Measurements from ENCODE around the gene PPP2R5C. TPM values are rescaled to one million over a fixed set of nuclear protein-coding genes. Genes with fewer than 3 reads are reported as not detected.
A peak's percentile ranks its signal among the peaks of the same experiment; 100 is the strongest.
"Not testable (repeated sequence)": the region's sequence is repeated elsewhere in the genome, so short reads cannot be mapped to it uniquely, and the experiment has no call there.

PPP2R5C gene
- polyA plus RNA-seq, 4 donors = 59.6 to 90.8 (median 74.2) TPM

GRCh38 chr14:101790232-101790631 is 28.7 kb downstream of the PPP2R5C start:
- peaks cover 0 to 8% (median 2%) of the 10 kb centered on the region in 3 donors for H3K4me1 ChIP-seq (ENCODE audit: control insufficient read depth in 3 of 3, insufficient read depth in 2 of 3, low read depth in 1 of 3, low read length in 2 of 3)
- peaks cover 0 to 9% of the 10 kb centered on the region in 2 donors for H3K9me3 ChIP-seq (ENCODE audit: control insufficient read depth in 2 of 2, insufficient read depth in 1 of 2, low read depth in 1 of 2, low read length in 1 of 2)
- H3K27me3 ChIP-seq (ENCODE audit: control insufficient read depth in 3 of 3, insufficient read depth in 3 of 3, low read length in 3 of 3) = no peaks in the 10 kb centered on the region
- FAIRE-seq = no peak
- no peak overlapping the region for H3K4me3 ChIP-seq (ENCODE audit: low read depth in 1 of 3, low read length in 3 of 3)
- peaks cover 0 to 17% (median 0%) of the 10 kb centered on the region in 3 donors for H3K36me3 ChIP-seq (ENCODE audit: control insufficient read depth in 3 of 3, insufficient read depth in 2 of 3, low read depth in 1 of 3, low read length in 3 of 3)
- 90 to 95% (median 92%) methylated on average over 7 of the region's 7 CpGs for WGBS, 3 donors
- no peak for DNase-seq
- no peak overlapping the region for H3K27ac ChIP-seq (ENCODE audit: low read depth in 1 of 3, low read length in 2 of 3)

DNA sequence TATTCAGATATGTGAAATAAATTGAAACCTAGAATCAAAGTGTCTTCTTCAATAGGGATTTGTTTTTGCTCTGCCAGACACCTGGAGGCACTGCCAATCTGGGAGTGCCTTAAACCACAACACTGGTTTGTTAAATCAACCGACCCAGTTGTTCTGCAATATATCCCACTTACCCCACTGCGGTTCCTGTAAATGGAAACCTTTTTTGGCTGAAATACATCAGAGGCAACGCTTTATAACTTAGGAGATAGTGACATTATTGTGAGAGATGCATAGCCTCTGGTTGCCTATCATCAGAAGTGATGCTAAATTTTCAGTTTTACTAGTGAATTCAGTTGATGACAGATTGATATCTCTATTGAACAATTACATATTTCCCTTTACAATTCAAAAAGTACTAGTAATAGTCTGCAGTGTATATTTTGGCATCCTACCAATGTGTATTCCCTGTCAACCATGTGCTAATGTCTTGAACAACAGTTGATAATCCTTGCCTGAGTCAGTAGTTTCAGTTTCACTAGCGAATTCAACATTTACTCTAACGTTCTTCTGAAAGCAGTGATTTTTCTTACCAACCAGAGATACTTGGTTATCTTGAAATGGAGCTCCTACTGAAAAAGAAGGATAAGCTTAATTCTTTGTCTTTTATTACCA is 30.5 kb downstream of the PPP2R5C start:
- Histone ChIP-seq H3K4me1 (ENCODE audit: control insufficient read depth in 3 of 3, insufficient read depth in 2 of 3, low read depth in 1 of 3, low read length in 2 of 3) (peaks cover 0 to 8% (median 2%) of the 10 kb centered on the region in 3 donors), H3K4me3 (ENCODE audit: low read depth in 1 of 3, low read length in 3 of 3) (no peak overlapping the region), H3K27ac (ENCODE audit: low read depth in 1 of 3, low read length in 2 of 3) (peak overlapping the region in 2 of 3 donors; percentile 24 to 62), H3K36me3 (ENCODE audit: control insufficient read depth in 3 of 3, insufficient read depth in 2 of 3, low read depth in 1 of 3, low read length in 3 of 3) (peaks cover 0 to 20% (median 0%) of the 10 kb centered on the region in 3 donors), H3K9me3 (ENCODE audit: control insufficient read depth in 2 of 2, insufficient read depth in 1 of 2, low read depth in 1 of 2, low read length in 1 of 2) (peaks cover 0 to 9% of the 10 kb centered on the region in 2 donors), H3K27me3 (ENCODE audit: control insufficient read depth in 3 of 3, insufficient read depth in 3 of 3, low read length in 3 of 3) (no peaks in the 10 kb centered on the region)
- FAIRE-seq (no peak), DNase-seq (peak; percentile 61 to 74)
- WGBS, 3 donors = 13 to 22% (median 21%) methylated on average over 5 of the region's 5 CpGs

DNA sequence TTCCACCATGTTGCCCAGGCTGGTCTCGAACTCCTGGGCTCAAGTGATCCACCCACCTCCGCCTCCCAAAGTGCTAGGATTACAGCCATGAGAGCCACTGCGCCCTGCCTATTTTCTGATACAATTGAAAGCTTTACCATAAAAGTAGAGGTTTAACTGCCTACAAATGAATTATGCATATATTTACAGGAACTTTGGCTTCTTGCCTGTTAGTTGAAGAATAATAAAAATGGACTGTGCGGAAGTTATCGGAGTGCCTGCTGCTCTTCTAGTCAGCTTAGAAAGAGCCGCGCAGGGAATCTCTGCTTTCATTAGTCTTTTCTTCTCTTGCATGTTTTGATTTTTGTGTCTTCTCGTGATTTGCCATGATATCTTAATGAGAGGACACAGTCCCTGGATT is 34.5 kb downstream of the PPP2R5C start:
- DNase-seq (no peak), FAIRE-seq (no peak)
- 93 to 98% (median 95%) methylated on average over 8 of the region's 8 CpGs for WGBS, 3 donors
- Histone ChIP-seq H3K9me3 (ENCODE audit: control insufficient read depth in 2 of 2, insufficient read depth in 1 of 2, low read depth in 1 of 2, low read length in 1 of 2) (peaks cover 0 to 9% of the 10 kb centered on the region in 2 donors), H3K4me3 (ENCODE audit: low read depth in 1 of 3, low read length in 3 of 3) (no peak overlapping the region), H3K36me3 (ENCODE audit: control insufficient read depth in 3 of 3, insufficient read depth in 2 of 3, low read depth in 1 of 3, low read length in 3 of 3) (peaks cover 0 to 26% (median 3%) of the 10 kb centered on the region in 3 donors), H3K4me1 (ENCODE audit: control insufficient read depth in 3 of 3, insufficient read depth in 2 of 3, low read depth in 1 of 3, low read length in 2 of 3) (peaks cover 0 to 5% (median 2%) of the 10 kb centered on the region in 3 donors), H3K27me3 (ENCODE audit: control insufficient read depth in 3 of 3, insufficient read depth in 3 of 3, low read length in 3 of 3) (no peaks in the 10 kb centered on the region), H3K27ac (ENCODE audit: low read depth in 1 of 3, low read length in 2 of 3) (no peak overlapping the region)

GRCh38 chr14:101796479-101796878 is 35.0 kb downstream of the PPP2R5C start:
- Histone ChIP-seq H3K4me1 (ENCODE audit: control insufficient read depth in 3 of 3, insufficient read depth in 2 of 3, low read depth in 1 of 3, low read length in 2 of 3) (peaks cover 0 to 5% (median 2%) of the 10 kb centered on the region in 3 donors), H3K9me3 (ENCODE audit: control insufficient read depth in 2 of 2, insufficient read depth in 1 of 2, low read depth in 1 of 2, low read length in 1 of 2) (peaks cover 0 to 9% of the 10 kb centered on the region in 2 donors), H3K27ac (ENCODE audit: low read depth in 1 of 3, low read length in 2 of 3) (no peak overlapping the region), H3K36me3 (ENCODE audit: control insufficient read depth in 3 of 3, insufficient read depth in 2 of 3, low read depth in 1 of 3, low read length in 3 of 3) (peaks cover 0 to 26% (median 3%) of the 10 kb centered on the region in 3 donors), H3K4me3 (ENCODE audit: low read depth in 1 of 3, low read length in 3 of 3) (no peak overlapping the region), H3K27me3 (ENCODE audit: control insufficient read depth in 3 of 3, insufficient read depth in 3 of 3, low read length in 3 of 3) (no peaks in the 10 kb centered on the region)
- DNase-seq = no peak
- no peak for FAIRE-seq
- 89 to 94% (median 93%) methylated on average over 10 of the region's 10 CpGs for WGBS, 3 donors

- no peak for FAIRE-seq
- Histone ChIP-seq H3K4me1 (ENCODE audit: control insufficient read depth in 3 of 3, insufficient read depth in 2 of 3, low read depth in 1 of 3, low read length in 2 of 3) (no peaks in the 10 kb centered on the region), H3K36me3 (ENCODE audit: control insufficient read depth in 3 of 3, insufficient read depth in 2 of 3, low read depth in 1 of 3, low read length in 3 of 3) (peaks cover 0 to 26% (median 3%) of the 10 kb centered on the region in 3 donors), H3K4me3 (ENCODE audit: low read depth in 1 of 3, low read length in 3 of 3) (no peak overlapping the region), H3K9me3 (ENCODE audit: control insufficient read depth in 2 of 2, insufficient read depth in 1 of 2, low read depth in 1 of 2, low read length in 1 of 2) (peaks cover 0 to 9% of the 10 kb centered on the region in 2 donors), H3K27ac (ENCODE audit: low read depth in 1 of 3, low read length in 2 of 3) (no peak overlapping the region), H3K27me3 (ENCODE audit: control insufficient read depth in 3 of 3, insufficient read depth in 3 of 3, low read length in 3 of 3) (no peaks in the 10 kb centered on the region)
- WGBS, 3 donors = 88 to 94% (median 91%) methylated on average over 5 of the region's 5 CpGs
- no peak for DNase-seq
These were observed 36.3 kb downstream of the PPP2R5C start for GRCh38 chr14:101797856-101798255.

DNA sequence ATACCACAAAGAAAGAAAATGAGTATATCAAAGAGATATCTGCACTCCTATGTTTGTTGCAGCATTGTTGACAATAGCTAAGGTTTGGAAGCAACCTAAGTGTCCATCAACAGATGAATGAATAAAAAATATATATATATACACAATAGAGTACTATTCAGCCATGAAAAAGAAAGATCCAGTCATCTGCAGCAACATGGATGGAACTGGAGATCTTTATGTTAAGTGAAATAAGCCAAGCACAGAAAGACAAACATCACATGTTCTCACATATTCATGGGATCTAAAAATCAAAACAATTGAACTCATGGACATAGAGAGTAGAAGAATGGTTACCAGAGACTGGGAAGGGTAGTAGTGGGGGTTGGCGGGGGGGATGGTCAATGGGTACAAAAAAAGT is 42.9 kb downstream of the PPP2R5C start:
- WGBS, 3 donors = 91 to 100% (median 97%) methylated on average over 1 of the region's 1 CpG
- not testable (repeated sequence) for H3K27me3 ChIP-seq (ENCODE audit: control insufficient read depth in 3 of 3, insufficient read depth in 3 of 3, low read length in 3 of 3); H3K9me3 ChIP-seq (ENCODE audit: control insufficient read depth in 2 of 2, insufficient read depth in 1 of 2, low read depth in 1 of 2, low read length in 1 of 2); H3K4me1 ChIP-seq (ENCODE audit: control insufficient read depth in 3 of 3, insufficient read depth in 2 of 3, low read depth in 1 of 3, low read length in 2 of 3); H3K36me3 ChIP-seq (ENCODE audit: control insufficient read depth in 3 of 3, insufficient read depth in 2 of 3, low read depth in 1 of 3, low read length in 3 of 3); H3K27ac ChIP-seq (ENCODE audit: low read depth in 1 of 3, low read length in 2 of 3); DNase-seq; FAIRE-seq; H3K4me3 ChIP-seq (ENCODE audit: low read depth in 1 of 3, low read length in 3 of 3)

GRCh38 chr14:101806252-101806651 is 44.7 kb downstream of the PPP2R5C start:
- not testable (repeated sequence) for H3K27ac ChIP-seq (ENCODE audit: low read depth in 1 of 3, low read length in 2 of 3); H3K9me3 ChIP-seq (ENCODE audit: control insufficient read depth in 2 of 2, insufficient read depth in 1 of 2, low read depth in 1 of 2, low read length in 1 of 2); H3K4me3 ChIP-seq (ENCODE audit: low read depth in 1 of 3, low read length in 3 of 3); H3K36me3 ChIP-seq (ENCODE audit: control insufficient read depth in 3 of 3, insufficient read depth in 2 of 3, low read depth in 1 of 3, low read length in 3 of 3); H3K27me3 ChIP-seq (ENCODE audit: control insufficient read depth in 3 of 3, insufficient read depth in 3 of 3, low read length in 3 of 3); FAIRE-seq; DNase-seq
- H3K4me1 ChIP-seq (ENCODE audit: control insufficient read depth in 3 of 3, insufficient read depth in 2 of 3, low read depth in 1 of 3, low read length in 2 of 3) = peaks cover 1 to 11% (median 2%) of the 10 kb centered on the region in 3 donors
- WGBS, 3 donors = 95 to 100% (median 96%) methylated on average over 1 of the region's 1 CpG

- H3K27ac ChIP-seq (ENCODE audit: low read depth in 1 of 3, low read length in 2 of 3) = no peak overlapping the region
These were observed 46.6 kb downstream of the PPP2R5C start for GRCh38 chr14:101808020-101808641.

More at GRCh38 chr14:101808020-101808641, 46.6 kb downstream of the PPP2R5C start:
- peaks cover 4 to 13% (median 4%) of the 10 kb centered on the region in 3 donors for H3K4me1 ChIP-seq (ENCODE audit: control insufficient read depth in 3 of 3, insufficient read depth in 2 of 3, low read depth in 1 of 3, low read length in 2 of 3)
- DNase-seq = peak in 1 of 2 donors; percentile 20
- WGBS, 3 donors = 33 to 56% (median 46%) methylated on average over 11 of the region's 11 CpGs
- H3K27me3 ChIP-seq (ENCODE audit: control insufficient read depth in 3 of 3, insufficient read depth in 3 of 3, low read length in 3 of 3) = no peaks in the 10 kb centered on the region
- no peaks in the 10 kb centered on the region for H3K9me3 ChIP-seq (ENCODE audit: control insufficient read depth in 2 of 2, insufficient read depth in 1 of 2, low read depth in 1 of 2, low read length in 1 of 2)
- H3K36me3 ChIP-seq (ENCODE audit: control insufficient read depth in 3 of 3, insufficient read depth in 2 of 3, low read depth in 1 of 3, low read length in 3 of 3) = peaks cover 0 to 6% (median 0%) of the 10 kb centered on the region in 3 donors
- FAIRE-seq = no peak
- no peak overlapping the region for H3K4me3 ChIP-seq (ENCODE audit: low read depth in 1 of 3, low read length in 3 of 3)
